Ureter (tissue), 1 donor: ENCODE measurements around the gene TBC1D12. TPM values are rescaled to one million over a fixed set of nuclear protein-coding genes. Genes with fewer than 3 reads are reported as not detected.

ENCODE experiments used
- DNase-seq: peaks from one replicate; pipeline ENCODE4 v3.0.0-alpha.2; 2020; ENCODE audit warnings: low spot score
- total RNA-seq: library from RNA; stranded (reverse); gene quantifications from one replicate; pipeline ENCODE4 v1.2.4, GENCODE V29; 2023
- donor health status: DM: yes; HTN: yes; CAD: no.

Gene TBC1D12
- total RNA-seq, 1 donor from 2014 or later = 11.9 TPM

- DNase-seq = no peak
These were observed 5.3 kb downstream of the TBC1D12 start for GRCh38 chr10:94407668-94408067.

- DNase-seq = no peak
These were observed 6.8 kb downstream of the TBC1D12 start for GRCh38 chr10:94409021-94409657.

DNA sequence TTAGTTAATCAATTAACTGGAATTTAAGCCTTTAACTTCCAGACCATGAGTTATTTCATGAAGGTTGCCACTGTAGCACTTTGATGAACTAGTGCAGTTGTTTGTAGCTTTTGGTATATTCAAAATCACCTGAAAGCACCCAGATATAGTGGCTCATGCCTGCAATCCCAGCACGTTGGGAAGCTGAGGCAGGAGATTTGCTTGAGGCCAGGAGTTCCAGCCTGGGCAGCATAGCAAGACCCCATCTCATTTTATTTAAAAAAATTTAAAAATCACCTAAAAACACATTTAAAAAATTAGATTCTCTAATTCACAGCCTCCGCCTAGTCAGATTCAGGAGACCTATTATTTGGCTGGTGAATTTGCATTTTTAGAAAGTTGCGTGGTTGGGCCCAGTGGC lies 9.0 kb downstream of the TBC1D12 start:
- DNase-seq = no peak

DNA sequence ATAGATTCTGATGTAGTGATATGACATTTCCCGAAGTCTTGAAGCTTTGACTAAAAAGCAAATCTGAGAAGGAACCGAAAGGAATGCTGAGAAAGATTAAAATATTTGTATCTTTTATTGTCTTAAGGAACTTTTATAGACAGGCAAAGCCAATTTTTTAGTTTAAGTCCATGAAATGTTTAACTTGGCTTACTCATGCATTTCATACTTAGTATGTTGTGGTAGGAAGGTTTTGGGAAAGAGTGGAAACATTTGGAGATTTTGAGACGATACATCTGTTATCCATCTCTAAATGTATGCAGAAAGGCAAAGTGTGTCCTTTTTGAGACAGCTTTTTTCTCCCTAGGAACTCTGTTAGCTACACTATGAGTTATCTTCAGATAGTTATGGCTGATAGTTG lies 10.1 kb downstream of the TBC1D12 start:
- DNase-seq = no peak

DNA sequence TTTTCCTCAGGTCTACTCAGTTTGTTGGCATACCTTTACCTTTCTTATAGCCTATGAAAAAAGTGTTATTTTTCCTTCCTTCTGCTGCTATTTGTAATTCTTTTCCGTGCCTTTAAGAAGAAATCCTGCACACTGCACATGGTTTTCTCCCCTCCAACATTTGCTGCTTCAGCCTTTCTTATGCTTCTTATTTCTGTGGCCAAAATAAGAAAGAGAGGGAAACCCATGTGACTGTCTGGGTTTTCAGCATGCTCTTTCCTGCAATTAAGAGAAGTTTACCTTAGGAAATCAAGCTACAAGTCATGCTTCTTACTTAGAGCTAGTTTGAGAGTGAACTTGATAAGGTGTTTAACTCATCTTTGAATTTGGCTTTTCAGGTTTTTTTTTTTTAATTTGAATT lies 11.0 kb downstream of the TBC1D12 start:
- DNase-seq = no peak

DNA sequence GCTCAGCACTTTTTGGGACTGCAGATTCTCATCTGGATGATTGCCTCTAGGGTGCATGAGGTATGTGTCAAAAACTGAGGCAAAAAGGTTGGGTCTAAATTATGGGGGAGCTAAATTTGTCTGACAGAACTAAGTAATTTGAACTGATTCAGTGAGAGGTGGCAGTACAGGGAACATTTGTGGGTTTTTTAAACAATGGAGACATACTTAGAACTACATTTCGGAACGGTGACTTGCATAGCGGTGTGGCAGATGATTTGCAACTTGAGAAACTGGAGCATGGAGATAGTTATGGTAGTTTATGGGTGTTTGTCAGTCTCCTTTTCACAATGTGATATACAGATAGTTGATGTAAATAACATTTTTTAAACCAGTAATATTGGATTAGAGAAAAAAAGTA lies 14.6 kb downstream of the TBC1D12 start:
- DNase-seq = no peak

- DNase-seq = no peak
These were observed 15.0 kb downstream of the TBC1D12 start for GRCh38 chr10:94417321-94417720.

- DNase-seq = no peak
These were observed 18.2 kb downstream of the TBC1D12 start for GRCh38 chr10:94420516-94420915.

GRCh38 chr10:94420998-94421528 lies 18.7 kb downstream of the TBC1D12 start:
- DNase-seq = no peak

GRCh38 chr10:94423627-94424026 lies 21.3 kb downstream of the TBC1D12 start:
- DNase-seq = no peak

- no peak for DNase-seq
These were observed 22.5 kb downstream of the TBC1D12 start for GRCh38 chr10:94424714-94425337.

DNA sequence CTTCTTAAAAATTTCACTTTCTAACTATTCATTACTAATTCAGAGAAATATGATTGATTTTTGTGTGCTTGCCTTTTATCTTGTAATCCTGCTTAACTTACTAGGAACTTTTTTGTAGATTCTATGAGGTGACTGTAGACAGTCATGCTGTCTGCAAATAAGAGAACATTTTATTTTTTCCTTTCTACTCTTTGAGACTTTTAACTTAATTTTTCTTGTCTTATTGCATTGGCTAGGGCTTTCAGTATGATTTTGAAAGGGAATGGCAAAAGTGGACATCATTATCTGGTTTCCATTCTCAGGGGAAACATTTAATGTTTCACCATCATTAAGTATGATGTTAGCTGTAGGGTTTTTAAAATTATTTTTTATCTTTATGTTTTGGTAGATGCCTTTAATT lies 23.6 kb downstream of the TBC1D12 start:
- no peak for DNase-seq

DNA sequence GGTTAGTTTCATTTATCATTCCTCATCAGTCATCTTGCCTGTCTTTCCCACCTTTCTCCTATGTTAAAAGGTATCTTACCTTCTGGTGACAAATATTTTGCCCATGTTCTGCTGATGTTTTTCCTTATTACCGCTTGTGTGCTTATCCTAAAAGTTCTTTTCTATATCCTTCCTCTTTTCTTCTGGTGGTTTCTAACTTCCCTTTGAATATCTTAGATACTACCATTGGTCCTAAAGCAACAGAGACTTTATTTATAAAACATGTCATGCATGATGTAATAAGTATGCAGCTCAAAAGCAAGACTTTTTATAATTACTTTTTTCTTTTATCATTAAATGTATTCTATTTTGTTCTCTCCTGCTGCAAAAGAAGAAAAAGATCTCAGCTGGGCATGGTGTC lies 24.8 kb downstream of the TBC1D12 start:
- DNase-seq = no peak

- DNase-seq = no peak
These were observed 26.7 kb downstream of the TBC1D12 start for GRCh38 chr10:94428766-94429707.

GRCh38 chr10:94430701-94431100 lies 28.4 kb downstream of the TBC1D12 start:
- DNase-seq = no peak

DNA sequence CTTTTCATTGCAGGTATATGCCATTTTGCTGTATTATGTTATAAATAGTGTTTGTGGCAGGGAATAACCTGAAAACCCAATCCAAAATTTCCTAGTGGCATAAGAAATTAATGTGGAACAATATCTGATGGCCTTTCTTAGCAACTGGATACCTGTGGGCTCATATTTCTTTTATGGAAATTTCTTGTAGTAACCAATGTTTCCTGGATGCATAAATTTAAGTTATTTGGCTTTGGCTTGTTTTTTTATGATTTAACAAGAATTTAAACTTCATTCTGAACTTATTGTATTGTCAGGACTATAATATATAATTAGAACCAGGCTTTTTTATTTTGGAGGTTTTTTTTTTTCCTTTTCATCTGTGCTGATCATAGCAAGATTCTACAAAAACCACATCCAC lies 30.1 kb downstream of the TBC1D12 start:
- DNase-seq = no peak

GRCh38 chr10:94439275-94439861 lies 37.0 kb downstream of the TBC1D12 start:
- no peak for DNase-seq

GRCh38 chr10:94440096-94440495 lies 37.8 kb downstream of the TBC1D12 start:
- DNase-seq = no peak

DNA sequence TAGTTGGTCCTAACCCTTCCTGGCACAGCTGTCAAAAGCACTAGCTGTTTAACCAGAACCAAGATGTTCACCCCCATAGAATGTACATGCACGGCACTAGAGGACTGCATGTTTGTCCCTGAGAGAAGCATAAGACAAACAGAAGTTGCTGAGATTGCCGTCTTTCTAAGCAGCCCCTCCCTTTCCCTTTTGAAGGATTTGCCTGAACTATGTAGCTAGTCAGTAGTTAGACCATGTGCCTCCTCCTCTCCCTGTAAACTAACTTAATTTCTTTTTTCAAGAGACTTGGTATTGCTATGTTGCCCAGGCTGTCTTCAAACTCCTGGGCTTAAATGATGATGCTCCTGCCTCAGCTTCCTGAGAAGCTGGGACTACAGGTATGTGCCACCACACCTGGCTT lies 40.7 kb downstream of the TBC1D12 start:
- no peak for DNase-seq

DNA sequence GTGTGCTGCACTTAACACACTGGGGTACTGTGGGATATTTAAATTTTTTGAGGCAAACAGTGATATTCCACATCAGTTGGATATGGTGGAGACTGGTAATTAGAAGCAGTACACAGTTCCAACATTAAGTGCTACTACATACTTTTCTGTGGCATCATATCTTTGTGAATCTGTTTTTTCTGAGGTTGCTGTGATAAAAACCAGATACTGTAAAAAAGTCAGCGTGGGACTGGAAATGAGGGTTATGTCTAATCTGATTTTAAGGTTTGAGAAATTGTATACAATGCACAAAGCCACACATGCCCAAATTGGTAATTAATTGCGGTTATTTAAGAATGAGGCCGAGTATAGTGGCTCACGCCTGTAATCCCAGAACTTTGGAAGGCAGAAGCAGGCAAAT lies 41.2 kb downstream of the TBC1D12 start:
- no peak for DNase-seq

DNA sequence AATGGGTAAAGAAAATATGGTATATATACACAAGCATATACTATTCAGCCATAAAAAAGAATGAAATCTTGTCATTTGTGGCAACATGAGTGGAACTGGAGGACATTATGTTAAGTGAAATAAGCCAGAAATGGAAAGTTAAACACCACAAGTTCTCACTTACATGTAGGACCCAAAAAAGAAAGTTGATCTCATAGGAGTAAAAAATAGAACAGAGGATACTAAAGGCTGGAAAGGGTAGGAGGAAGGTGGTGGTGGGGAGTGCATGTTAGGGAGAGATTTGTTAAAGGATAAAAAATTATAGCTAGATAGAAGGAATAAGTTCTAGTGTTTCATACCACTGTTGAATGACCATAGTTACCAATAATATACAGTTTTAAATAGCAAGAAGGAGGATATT lies 48.4 kb downstream of the TBC1D12 start:
- DNase-seq = no peak

- no peak for DNase-seq
These were observed 49.7 kb downstream of the TBC1D12 start for GRCh38 chr10:94451883-94452519.
